Measurements from ENCODE around the gene PPP4R3B.
"Not testable (repeated sequence)": the region's sequence is repeated elsewhere in the genome, so short reads cannot be mapped to it uniquely, and the experiment has no call there.

PPP4R3B gene

DNA sequence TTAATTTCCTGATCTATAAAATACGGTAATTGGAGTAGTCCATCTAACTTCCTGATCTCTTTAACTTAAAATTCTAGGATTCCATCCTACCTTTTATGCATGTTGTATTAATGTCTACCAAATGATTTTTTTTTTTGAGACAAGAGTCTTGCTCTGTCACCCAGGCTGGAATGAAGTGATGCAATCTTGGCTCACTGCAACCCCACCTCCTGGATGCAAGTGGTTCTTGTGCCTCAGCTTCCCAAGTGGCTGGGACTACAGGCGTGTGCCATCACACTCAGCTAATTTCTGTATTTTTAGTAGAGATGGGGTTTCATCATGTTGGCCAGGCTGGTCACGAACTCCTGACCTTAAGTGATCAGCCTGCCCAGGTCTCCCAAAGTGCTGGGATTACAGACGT is 50.1 kb downstream of the PPP4R3B start:
- DNase-seq (ENCODE audit: low spot score) = no peak
- TF ChIP-seq, protein P1, sequence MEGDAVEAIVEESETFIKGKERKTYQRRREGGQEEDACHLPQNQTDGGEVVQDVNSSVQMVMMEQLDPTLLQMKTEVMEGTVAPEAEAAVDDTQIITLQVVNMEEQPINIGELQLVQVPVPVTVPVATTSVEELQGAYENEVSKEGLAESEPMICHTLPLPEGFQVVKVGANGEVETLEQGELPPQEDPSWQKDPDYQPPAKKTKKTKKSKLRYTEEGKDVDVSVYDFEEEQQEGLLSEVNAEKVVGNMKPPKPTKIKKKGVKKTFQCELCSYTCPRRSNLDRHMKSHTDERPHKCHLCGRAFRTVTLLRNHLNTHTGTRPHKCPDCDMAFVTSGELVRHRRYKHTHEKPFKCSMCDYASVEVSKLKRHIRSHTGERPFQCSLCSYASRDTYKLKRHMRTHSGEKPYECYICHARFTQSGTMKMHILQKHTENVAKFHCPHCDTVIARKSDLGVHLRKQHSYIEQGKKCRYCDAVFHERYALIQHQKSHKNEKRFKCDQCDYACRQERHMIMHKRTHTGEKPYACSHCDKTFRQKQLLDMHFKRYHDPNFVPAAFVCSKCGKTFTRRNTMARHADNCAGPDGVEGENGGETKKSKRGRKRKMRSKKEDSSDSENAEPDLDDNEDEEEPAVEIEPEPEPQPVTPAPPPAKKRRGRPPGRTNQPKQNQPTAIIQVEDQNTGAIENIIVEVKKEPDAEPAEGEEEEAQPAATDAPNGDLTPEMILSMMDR (IDR thresholded peaks at IDR 0.05; ENCODE audit: extremely low read depth, missing control alignments) = no peak

DNA sequence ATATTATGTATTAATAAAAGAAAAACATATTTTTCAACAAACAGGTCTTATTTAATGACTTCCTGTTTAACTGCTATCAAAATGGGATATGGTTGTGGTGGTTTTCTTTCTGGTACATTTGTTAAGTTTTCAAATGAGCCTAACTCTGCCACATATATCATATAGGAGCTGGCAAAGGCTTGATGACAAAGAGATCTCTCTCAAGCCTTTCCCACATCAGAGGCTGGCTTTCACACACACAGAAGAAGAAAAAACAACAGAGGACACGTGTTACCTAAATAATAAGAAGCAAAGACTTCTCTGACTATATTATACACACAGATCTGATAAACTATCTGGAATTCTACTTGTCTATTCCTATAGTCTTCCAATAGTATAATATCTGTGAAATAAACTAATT is 51.8 kb downstream of the PPP4R3B start:
- TF ChIP-seq, protein P1 (IDR thresholded peaks at IDR 0.05; ENCODE audit: extremely low read depth, missing control alignments) = no peak
- no peak for DNase-seq (ENCODE audit: low spot score)

DNA sequence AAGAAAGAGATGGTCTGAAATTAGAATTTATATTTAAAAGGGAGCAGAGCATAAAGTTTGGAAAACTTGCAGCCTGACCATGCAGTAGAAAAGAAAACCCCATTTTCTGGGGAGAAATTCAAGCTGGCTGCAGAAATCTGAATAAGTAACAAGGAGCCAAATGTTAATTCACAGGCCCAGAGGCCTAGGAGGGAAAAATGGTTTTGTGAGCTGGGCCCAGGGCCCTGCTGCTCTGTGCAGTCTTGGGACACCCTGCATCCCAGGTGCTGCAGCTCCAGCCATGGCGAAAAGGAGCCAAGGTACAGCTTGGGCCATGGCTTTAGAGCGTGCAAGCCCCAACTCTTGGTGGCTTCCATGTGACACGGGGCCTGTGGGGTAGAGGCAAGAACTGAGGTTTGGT is 56.6 kb downstream of the PPP4R3B start:
- TF ChIP-seq, protein P1 (IDR thresholded peaks at IDR 0.05; ENCODE audit: extremely low read depth, missing control alignments) = no peak
- DNase-seq (ENCODE audit: low spot score) = no peak

DNA sequence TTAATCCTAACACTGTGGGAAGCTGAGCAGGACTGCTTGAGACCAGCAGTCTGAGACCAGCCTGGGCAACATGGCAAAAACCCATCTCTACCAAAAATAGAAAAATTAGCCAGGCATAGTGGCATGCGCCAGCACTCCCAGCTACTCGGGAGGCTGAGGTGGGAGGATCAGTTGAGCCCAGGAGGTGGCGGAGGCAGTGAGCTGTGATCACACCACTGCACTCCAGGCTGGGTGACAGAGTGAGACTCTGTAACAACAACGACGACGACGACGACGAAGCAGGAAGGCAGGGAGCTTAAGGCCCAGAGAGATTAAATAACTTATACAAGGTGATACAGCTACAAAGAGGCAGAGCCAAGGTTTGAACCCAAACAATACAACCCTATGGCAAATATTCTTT is 60.6 kb downstream of the PPP4R3B start:
- DNase-seq (ENCODE audit: low spot score) = no peak
- TF ChIP-seq, protein P1 (IDR thresholded peaks at IDR 0.05; ENCODE audit: extremely low read depth, missing control alignments) = no peak

DNA sequence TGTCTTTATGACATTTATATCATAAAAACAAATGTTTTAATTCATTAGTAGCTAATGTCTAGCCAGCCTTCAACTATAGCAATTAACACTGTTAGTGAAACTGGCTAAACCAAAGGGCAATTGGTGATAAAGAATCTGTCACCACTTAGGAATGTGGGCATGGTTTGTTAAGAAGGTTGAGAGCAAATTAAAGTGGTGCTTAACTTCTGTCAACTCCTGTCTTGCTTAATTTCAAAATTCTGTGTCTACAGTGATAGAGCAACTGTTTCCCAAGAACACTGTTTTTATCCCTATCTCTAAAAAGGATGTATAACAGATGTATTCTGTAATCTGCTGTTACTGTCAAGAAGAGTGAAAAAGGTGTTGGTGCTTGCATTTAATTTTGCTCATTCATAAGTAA is 61.4 kb downstream of the PPP4R3B start:
- DNase-seq (ENCODE audit: low spot score) = no peak
- TF ChIP-seq, protein P1 (IDR thresholded peaks at IDR 0.05; ENCODE audit: extremely low read depth, missing control alignments) = no peak

DNA sequence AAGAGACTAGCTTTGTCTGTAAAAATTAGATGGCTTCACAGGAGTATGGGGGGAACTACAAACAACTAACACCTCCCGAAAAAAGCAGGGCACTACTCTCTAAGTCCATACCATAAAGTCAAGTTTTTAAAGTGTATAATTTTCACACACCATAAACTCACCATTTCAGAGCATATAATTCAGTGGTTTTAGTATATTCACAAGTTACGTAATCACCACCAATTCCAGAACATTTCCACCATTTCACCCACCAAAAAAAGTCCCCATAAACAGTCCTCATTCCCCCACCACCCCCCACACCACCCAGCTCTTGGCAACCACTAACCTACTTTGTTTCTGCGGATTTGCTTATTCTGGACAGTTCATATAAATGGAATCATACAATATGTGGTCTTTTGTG is 64.1 kb downstream of the PPP4R3B start:
- TF ChIP-seq, protein P1 (IDR thresholded peaks at IDR 0.05; ENCODE audit: extremely low read depth, missing control alignments) = no peak
- no peak for DNase-seq (ENCODE audit: low spot score)

DNA sequence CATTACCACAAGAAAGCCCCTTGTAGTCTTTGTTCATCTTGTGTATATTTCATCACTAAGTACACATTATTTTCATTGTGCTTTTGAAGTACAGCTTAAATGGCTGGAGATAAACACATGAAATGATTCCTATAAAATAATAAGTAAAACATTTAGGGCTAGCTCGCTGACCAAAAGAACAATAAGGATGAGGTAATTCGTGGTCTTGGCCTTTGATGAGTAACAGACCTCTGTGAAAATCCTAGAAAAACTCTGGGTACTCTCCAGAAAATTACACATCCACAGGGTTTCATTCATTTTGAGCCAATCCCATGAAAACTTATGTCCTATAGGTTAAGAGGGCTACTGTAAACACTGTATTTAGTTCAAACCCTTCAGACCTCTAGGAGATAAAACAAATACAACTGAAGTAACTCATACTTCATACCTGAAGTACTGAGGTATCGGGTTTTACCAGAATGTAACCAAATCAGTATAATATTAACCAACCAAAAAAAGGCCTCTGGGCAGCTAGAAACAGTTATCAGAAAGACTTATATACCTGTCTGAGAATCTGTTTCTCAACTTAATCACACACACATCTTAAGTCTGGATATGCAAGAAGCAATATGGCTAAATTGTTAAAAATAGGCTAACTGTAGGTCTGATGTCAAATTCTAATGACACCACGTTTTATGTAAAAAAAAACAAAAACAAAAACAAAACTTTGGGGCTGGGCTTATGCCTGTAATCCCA is 66.9 kb downstream of the PPP4R3B start:
- DNase-seq (ENCODE audit: low spot score) = no peak
- TF ChIP-seq, protein P1 (IDR thresholded peaks at IDR 0.05; ENCODE audit: extremely low read depth, missing control alignments) = no peak

DNA sequence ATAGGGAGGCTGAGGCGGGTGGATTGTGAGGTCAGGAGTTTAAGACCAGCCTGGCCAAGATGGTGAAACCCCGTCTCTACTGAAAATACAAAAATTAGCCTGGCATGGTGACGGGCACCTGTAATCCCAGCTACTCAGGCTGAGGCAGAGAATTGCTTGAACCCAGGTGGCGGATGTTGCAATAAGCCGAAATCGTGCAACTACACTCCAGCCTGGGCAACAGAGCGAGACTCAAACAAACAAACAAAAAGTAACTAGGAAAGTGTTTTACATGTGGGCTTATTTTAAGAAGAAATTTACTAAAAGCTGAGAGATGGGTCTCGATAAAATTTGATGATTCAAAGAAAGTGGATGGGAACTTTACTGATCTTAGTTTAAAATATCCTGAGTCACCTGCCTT is 69.7 kb downstream of the PPP4R3B start:
- DNase-seq (ENCODE audit: low spot score) = not testable (repeated sequence)
